Placental epithelial cell (primary cell): ENCODE measurements around the gene ZIM2. TPM values are rescaled to one million over a fixed set of nuclear protein-coding genes. Genes with fewer than 3 reads are reported as not detected.

Source experiments
- small RNA-seq: library from RNA; depleted of rRNA; stranded (forward); fragments of <200 nt; gene quantifications from one replicate; pipeline ENCODE3, GENCODE V24; 2012
- total RNA-seq: library from RNA; depleted of rRNA; stranded (reverse); fragments of >200 nt; gene quantifications from 2 replicates; pipeline ENCODE4 v1.2.3, GENCODE V29; 2012

Gene ZIM2
- total RNA-seq: under 0.01 TPM in 1 of 2 replicates, not detected in the other

GRCh38 chr19:56840451-56841192 is at the start of gene ZIM2, which contains the start of gene PEG3:
Gene ZIM2 (minus strand): TSS chr19:56840726. CDS start chr19:56824277, 16,449 bp downstream.
Gene PEG3 (minus strand): TSS chr19:56840726. CDS start chr19:56824655, 16,071 bp downstream.

Small RNA genes lying within 50 kb of the gene (small RNA-seq; reads per million reads assigned to genes)
- not detected for gene AC006115.2

Other genes with a start within 250 kb of the ZIM2 start
- 9.2 and 9.8 TPM in 2 replicates for gene ZNF71, start 245.4 kb downstream of the ZIM2 start, total RNA-seq
- not detected in 2 replicates for gene SMIM17, start 197.6 kb downstream of the ZIM2 start, total RNA-seq
- 0.39 TPM in 1 of 2 replicates, not detected in the other for gene ZNF835, start 169.0 kb downstream of the ZIM2 start, total RNA-seq
- 11.6 and 16.5 TPM in 2 replicates for gene PEG3, start within 50 bp of the ZIM2 start, total RNA-seq